GM20000 (cell line): ENCODE measurements around the gene EHD4.

Source experiments
- DNase-seq: peaks from one replicate; pipeline ENCODE4 v3.0.0; 2012; ENCODE audit warnings: low spot score
- TF ChIP-seq, protein P1 (sequence below): IDR thresholded peaks from 2 replicates; pipeline ENCODE4 v1.5.1; 2012; ENCODE audit warnings: mild to moderate bottlenecking, control low read depth; ENCODE audit errors: extremely low read depth, missing control alignments

Gene EHD4

DNA sequence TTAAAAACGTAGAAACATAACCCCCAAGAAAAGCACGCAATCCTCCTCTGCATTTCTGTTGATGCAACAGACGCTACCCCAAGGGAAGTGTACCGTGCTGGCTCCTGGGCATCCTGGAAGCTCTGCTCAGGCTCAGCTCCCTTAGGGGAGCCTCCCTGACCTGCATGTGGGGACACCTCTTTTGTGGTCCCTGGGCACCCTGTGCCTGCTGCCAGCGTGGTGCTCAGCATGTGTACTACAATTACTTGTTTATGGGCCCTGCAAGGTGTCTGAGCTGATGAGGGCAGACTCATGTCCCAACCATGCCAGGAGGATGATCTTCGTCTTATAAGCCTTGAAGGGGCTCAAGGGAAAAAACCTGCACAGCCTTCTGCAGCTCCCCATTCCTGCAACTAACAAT lies 18.3 kb downstream of the EHD4 start:
- TF ChIP-seq, protein P1, sequence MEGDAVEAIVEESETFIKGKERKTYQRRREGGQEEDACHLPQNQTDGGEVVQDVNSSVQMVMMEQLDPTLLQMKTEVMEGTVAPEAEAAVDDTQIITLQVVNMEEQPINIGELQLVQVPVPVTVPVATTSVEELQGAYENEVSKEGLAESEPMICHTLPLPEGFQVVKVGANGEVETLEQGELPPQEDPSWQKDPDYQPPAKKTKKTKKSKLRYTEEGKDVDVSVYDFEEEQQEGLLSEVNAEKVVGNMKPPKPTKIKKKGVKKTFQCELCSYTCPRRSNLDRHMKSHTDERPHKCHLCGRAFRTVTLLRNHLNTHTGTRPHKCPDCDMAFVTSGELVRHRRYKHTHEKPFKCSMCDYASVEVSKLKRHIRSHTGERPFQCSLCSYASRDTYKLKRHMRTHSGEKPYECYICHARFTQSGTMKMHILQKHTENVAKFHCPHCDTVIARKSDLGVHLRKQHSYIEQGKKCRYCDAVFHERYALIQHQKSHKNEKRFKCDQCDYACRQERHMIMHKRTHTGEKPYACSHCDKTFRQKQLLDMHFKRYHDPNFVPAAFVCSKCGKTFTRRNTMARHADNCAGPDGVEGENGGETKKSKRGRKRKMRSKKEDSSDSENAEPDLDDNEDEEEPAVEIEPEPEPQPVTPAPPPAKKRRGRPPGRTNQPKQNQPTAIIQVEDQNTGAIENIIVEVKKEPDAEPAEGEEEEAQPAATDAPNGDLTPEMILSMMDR, result no peak
- no peak for DNase-seq

DNA sequence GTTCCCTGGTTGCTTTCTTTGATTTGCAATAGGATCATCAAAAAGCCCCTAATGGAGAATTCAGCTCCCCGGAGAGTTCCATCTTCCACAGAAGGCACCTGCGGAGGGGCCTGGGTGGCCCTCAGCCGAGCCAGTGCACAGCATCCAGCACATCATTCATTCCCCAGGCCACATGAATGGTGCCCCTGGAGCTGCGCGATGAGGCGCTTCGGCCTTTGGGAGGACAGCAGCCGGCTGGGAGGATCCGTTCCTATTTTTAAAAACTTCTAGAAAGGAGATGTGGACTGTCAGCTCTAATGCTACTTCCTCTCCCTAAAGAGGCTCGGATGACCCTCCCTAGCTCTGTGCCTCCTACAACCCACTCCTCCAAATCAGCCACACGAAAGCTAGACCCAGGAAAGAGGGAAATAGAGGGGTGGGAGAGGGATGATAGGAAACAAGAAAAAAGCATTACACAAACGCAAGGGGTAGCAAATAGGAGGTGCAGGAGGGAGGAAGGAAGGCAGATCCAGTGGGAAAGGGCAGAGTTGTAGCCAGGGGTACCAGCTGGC lies 20.3 kb downstream of the EHD4 start:
- no peak for DNase-seq
- TF ChIP-seq, protein P1, result no peak

DNA sequence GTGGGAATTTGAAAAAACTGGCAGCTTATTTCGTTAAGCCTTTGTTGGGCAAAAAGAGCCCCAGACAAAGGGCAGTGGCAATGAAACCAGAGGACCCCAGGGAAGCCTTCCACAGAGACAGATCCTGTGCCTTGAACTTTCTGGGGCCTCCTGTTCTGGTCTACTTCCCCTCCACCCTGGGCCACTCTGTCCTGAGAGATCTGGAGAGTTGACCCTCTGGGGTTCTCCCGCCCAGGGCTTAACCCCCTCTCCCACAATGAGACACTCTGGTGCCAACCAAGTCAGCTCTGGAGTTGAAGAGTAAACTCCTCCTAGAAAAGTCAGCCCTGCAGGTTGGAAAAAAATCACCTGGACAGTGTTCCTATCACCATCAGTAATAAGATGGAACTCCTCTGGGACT lies 20.8 kb downstream of the EHD4 start:
- DNase-seq, result no peak
- TF ChIP-seq, protein P1, result no peak

DNA sequence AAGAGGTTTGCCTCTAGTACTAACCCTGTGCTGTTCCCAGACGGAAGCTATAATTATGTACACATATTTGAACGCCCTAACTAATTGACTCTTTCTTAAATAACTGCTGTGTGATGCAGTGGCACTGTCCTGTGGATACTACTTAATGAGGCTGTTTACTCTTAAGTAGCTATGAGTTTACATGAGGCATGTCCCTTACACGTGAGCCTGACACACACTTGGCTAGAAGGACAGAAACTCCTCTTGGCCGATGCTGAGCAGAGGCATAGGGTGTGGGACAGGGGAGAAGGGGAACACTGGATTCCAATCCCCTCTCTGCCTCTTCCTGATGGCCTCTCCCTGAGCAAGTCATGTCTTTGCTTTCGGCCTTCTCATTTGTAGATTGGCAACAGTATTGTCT lies 21.9 kb downstream of the EHD4 start:
- TF ChIP-seq, protein P1, result no peak
- DNase-seq, result no peak

DNA sequence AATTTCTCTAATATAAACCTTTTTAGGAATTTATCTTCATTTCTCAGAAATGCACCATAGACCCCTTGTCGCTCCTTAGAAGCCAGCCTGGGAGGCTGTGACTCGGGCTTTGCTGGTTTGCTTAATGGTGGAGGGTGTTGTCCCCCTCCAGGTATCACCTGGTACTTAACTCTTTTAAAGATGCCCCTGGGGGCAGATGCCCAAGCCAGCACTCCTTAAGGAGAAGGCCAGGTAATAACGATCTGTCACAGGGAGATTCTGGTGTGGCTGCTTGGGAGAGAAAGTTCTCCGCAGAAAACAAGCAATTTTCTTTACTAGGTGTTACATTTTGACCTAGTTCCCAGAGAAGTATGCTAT lies 22.3 kb downstream of the EHD4 start:
- DNase-seq, result no peak
- TF ChIP-seq, protein P1, result no peak

DNA sequence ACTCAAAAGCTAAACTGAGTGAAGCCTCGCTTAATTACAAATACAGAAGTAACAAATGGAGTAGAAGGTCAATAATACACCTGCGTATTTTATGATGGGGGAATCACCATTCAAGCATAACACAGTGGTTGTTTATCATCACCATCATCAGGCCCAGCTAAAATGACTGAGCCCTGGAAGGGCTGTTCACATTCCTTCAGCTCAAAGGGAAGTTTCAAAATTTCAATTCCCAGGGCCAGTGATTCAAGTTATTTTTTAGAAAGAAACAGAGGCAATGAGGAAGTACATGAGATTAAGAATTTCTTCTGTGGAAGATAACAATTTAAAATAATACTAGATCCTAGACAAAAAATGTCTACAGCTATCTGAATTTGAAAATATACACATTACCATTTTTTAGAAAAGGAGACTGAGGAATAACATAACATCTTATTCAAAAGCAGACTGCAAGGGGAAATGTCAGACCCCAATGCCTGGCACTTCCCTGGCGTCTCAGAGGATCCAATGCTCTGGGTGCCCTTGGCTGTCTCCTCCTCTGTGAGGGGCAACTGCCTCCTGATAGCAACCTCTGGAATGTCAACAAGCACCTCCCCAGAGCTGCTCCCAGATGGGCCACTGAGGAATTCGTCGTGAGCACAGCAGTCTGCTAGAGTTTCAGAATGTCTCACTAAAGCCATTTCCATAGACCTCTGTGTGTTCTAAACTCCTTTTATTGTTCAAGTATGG lies 22.8 kb downstream of the EHD4 start:
- no peak for DNase-seq
- TF ChIP-seq, protein P1, result no peak

DNA sequence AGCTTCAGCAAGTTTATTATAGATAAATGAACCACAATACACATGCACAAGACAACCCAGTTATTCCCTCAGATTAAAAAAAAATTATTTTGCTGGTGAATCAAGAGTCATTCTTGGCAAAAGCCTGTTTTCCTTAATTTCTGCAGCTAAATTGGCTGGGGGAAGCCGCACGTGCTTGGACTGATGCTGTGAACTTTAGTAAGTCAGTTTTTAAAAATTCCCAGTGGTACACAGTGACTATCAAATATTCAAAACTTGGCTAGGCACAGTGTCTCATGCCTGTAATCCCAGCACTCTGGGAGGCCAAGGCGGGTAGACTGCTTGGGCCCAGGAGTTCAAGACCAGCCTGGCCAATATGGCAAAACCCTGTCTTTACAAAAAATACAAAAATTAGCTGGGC lies 23.9 kb downstream of the EHD4 start:
- TF ChIP-seq, protein P1, result no peak
- DNase-seq, result no peak
